Hepatocyte (in vitro differentiated cells): Measurements from ENCODE around the gene FOXG1.

Source experiments
- EZH2 ChIP-seq: fragments of 200-600 bp; sonication (generic); IDR thresholded peaks from 2 replicates; pipeline ENCODE4 v1.6.1; 2016; ENCODE audit warnings: antibody characterized with exemption, mild to moderate bottlenecking, borderline replicate concordance
- TF ChIP-seq, protein P1 (sequence below): fragments of 200-600 bp; sonication (generic); IDR thresholded peaks from 2 replicates; pipeline ENCODE4 v1.5.1; 2016; ENCODE audit warnings: antibody characterized with exemption, mild to moderate bottlenecking; ENCODE audit not compliant: poor library complexity

DNA sequence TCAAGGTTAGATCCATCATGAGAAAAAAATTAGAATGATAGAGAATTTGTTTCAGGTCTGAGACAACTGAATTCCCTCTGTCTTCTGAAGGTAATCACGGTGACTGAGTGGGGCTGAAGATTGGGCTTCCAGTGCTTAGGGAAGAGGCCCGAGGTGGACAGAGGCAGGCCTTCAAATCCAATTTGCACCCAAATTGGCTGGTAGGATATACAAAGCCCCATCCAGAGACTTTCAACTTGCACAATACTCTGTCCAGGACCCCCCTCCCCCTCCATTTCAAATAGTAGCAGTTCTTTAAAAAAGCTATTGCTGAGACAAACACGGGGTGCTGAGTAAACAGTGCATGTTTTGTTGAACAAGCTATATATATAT, 3.6 kb upstream of the FOXG1 start:
- TF ChIP-seq, protein P1, sequence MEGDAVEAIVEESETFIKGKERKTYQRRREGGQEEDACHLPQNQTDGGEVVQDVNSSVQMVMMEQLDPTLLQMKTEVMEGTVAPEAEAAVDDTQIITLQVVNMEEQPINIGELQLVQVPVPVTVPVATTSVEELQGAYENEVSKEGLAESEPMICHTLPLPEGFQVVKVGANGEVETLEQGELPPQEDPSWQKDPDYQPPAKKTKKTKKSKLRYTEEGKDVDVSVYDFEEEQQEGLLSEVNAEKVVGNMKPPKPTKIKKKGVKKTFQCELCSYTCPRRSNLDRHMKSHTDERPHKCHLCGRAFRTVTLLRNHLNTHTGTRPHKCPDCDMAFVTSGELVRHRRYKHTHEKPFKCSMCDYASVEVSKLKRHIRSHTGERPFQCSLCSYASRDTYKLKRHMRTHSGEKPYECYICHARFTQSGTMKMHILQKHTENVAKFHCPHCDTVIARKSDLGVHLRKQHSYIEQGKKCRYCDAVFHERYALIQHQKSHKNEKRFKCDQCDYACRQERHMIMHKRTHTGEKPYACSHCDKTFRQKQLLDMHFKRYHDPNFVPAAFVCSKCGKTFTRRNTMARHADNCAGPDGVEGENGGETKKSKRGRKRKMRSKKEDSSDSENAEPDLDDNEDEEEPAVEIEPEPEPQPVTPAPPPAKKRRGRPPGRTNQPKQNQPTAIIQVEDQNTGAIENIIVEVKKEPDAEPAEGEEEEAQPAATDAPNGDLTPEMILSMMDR, result no peak
- no peak for TF ChIP-seq EZH2
